Loucy (cell line): Measurements from ENCODE around the gene NFASC.
A peak's percentile ranks its signal among the peaks of the same experiment; 100 is the strongest.

Experiments
- CTCF ChIP-seq: fragments of 200-600 bp; sonication (generic); conservative IDR thresholded peaks from 2 replicates; pipeline ENCODE4 v1.5.1; 2014; ENCODE audit warnings: mild to moderate bottlenecking, antibody characterized with exemption, low read length
- EZH2phosphoT487 ChIP-seq: fragments of 200-600 bp; IDR thresholded peaks from 2 replicates; pipeline ENCODE4 v1.6.1; 2018; ENCODE audit warnings: antibody characterized with exemption, mild to moderate bottlenecking, moderate library complexity, borderline replicate concordance

DNA sequence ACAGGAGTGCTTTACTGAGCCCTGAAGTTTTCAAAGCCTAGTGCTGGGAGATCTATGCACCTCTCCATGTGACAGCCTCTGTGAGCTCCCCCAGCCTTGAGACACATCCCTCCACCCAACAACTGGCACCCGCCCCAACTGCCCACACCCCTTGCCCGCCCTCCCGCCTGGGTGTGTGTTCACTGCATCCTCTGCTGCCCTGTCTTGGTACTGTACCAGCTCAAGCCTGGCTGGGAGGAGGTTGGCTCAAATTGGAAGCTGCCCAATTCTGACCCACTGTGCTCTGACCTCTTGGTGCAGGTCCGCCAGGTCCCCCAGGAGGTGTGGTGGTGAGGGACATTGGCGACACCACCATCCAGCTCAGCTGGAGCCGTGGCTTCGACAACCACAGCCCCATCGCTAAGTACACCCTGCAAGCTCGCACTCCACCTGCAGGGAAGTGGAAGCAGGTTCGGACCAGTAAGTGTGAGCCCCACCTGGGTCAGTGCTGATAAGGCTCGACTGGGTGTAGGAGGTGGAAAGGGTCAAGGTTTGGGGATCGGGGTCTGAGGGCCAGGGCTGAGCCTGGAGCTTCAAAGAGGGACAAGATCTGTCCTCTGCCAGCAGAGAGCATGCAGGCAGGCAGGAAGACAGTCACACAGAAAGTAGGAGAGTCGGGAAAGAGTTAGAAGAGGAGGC, 195.6 kb downstream of the NFASC start:
- peak; percentile 31 for TF ChIP-seq CTCF
- no peak for TF ChIP-seq EZH2phosphoT487
